ENCODE data around the gene KREMEN2. TPM values are rescaled to one million over a fixed set of nuclear protein-coding genes. Genes with fewer than 3 reads are reported as not detected.

The KREMEN2 gene
- total and polyA plus RNA-seq, 4 donors: not detected

DNA sequence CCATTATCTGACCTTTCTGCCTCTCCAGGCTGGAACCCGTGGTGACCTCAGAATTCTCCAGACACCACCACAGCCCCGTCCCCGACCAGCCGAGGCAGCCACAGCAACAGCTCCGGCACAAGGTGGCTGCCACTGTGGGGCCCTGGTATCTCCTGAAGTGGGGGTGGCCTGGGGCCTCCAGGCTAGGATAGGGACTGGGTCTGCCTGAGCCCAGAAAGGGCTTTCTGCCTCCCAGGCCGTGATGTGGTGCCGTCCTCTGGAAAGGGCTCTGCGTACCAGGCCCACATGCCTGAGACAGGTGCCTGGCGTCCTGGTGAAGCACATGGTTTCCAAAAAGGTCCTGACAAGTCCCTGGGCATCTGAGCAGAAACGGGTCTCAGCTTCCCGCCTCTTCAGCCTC, 35.3 kb upstream of the KREMEN2 start:
- peaks cover 2 to 7% (median 5%) of the 10 kb centered on the region in 4 donors for H3K4me1 ChIP-seq (ENCODE audit: control insufficient read depth in 4 of 4, insufficient read depth in 4 of 4, low read length in 3 of 4)
- WGBS: 91% methylated on average over 11 of the region's 11 CpGs
- peaks cover 0 to 16% (median 9%) of the 10 kb centered on the region in 4 donors for H3K36me3 ChIP-seq (ENCODE audit: control insufficient read depth in 4 of 4, insufficient read depth in 3 of 4, low read depth in 1 of 4, low read length in 3 of 4)
- no peak for DNase-seq (ENCODE audit: low spot score)
- H3K27ac ChIP-seq (ENCODE audit: low read depth in 1 of 2, low read length in 2 of 2): no peak overlapping the region
- H3K27me3 ChIP-seq (ENCODE audit: control insufficient read depth in 4 of 4, insufficient read depth in 4 of 4, low read length in 3 of 4): no peaks in the 10 kb centered on the region
- no peak overlapping the region for H3K9ac ChIP-seq (ENCODE audit: low read depth in 1 of 2, low read length in 2 of 2)
- TF ChIP-seq JUND (IDR thresholded peaks at IDR 0.05) (no peak), FOXA2 (IDR thresholded peaks at IDR 0.05) (no peak), HNF4G (IDR thresholded peaks at IDR 0.05) (no peak), RAD21 (IDR thresholded peaks at IDR 0.05) (no peak), RXRA (IDR thresholded peaks at IDR 0.05) (no peak), NR2F2 (IDR thresholded peaks at IDR 0.05) (no peak)
- TF ChIP-seq, protein P1, sequence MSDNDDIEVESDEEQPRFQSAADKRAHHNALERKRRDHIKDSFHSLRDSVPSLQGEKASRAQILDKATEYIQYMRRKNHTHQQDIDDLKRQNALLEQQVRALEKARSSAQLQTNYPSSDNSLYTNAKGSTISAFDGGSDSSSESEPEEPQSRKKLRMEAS (IDR thresholded peaks at IDR 0.05): no peak
- TF ChIP-seq, protein P2, sequence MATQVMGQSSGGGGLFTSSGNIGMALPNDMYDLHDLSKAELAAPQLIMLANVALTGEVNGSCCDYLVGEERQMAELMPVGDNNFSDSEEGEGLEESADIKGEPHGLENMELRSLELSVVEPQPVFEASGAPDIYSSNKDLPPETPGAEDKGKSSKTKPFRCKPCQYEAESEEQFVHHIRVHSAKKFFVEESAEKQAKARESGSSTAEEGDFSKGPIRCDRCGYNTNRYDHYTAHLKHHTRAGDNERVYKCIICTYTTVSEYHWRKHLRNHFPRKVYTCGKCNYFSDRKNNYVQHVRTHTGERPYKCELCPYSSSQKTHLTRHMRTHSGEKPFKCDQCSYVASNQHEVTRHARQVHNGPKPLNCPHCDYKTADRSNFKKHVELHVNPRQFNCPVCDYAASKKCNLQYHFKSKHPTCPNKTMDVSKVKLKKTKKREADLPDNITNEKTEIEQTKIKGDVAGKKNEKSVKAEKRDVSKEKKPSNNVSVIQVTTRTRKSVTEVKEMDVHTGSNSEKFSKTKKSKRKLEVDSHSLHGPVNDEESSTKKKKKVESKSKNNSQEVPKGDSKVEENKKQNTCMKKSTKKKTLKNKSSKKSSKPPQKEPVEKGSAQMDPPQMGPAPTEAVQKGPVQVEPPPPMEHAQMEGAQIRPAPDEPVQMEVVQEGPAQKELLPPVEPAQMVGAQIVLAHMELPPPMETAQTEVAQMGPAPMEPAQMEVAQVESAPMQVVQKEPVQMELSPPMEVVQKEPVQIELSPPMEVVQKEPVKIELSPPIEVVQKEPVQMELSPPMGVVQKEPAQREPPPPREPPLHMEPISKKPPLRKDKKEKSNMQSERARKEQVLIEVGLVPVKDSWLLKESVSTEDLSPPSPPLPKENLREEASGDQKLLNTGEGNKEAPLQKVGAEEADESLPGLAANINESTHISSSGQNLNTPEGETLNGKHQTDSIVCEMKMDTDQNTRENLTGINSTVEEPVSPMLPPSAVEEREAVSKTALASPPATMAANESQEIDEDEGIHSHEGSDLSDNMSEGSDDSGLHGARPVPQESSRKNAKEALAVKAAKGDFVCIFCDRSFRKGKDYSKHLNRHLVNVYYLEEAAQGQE (IDR thresholded peaks at IDR 0.05): no peak
- no peaks in the 10 kb centered on the region for H3K9me3 ChIP-seq (ENCODE audit: control insufficient read depth in 4 of 4, low read length in 3 of 4)
- no peak overlapping the region for H3K4me3 ChIP-seq (ENCODE audit: low read depth in 1 of 3, low read length in 3 of 3)

DNA sequence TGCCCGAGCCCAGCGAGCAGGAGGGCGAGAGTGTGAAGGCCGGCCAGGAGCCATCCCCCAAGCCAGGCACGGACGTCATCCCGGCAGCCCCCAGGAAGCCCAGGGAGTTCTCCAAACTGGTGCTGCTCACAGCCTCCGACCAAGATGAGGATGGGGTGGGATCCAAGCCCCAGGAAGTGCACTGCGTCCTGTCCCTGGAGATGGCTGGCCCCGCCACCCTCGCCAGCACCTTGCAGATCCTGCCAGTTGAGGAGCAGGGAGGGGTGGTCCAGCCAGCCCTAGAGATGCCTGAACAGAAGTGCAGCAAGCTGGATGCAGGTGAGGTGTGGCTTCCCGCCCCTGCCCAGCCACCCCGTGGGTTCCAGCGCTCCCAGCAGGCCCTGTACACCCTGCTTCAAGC, 34.4 kb upstream of the KREMEN2 start:
- H3K4me1 ChIP-seq (ENCODE audit: control insufficient read depth in 4 of 4, insufficient read depth in 4 of 4, low read length in 3 of 4): peaks cover 2 to 7% (median 5%) of the 10 kb centered on the region in 4 donors
- peaks cover 0 to 23% (median 14%) of the 10 kb centered on the region in 4 donors for H3K36me3 ChIP-seq (ENCODE audit: control insufficient read depth in 4 of 4, insufficient read depth in 3 of 4, low read depth in 1 of 4, low read length in 3 of 4)
- no peaks in the 10 kb centered on the region for H3K9me3 ChIP-seq (ENCODE audit: control insufficient read depth in 4 of 4, low read length in 3 of 4)
- 94% methylated on average over 14 of the region's 14 CpGs for WGBS
- no peak overlapping the region for H3K4me3 ChIP-seq (ENCODE audit: low read depth in 1 of 3, low read length in 3 of 3)
- H3K27ac ChIP-seq (ENCODE audit: low read depth in 1 of 2, low read length in 2 of 2): no peak overlapping the region
- no peak overlapping the region for H3K9ac ChIP-seq (ENCODE audit: low read depth in 1 of 2, low read length in 2 of 2)
- H3K27me3 ChIP-seq (ENCODE audit: control insufficient read depth in 4 of 4, insufficient read depth in 4 of 4, low read length in 3 of 4): no peaks in the 10 kb centered on the region
- no peak for DNase-seq (ENCODE audit: low spot score)
- TF ChIP-seq JUND (IDR thresholded peaks at IDR 0.05) (no peak), TAF1 (conservative IDR thresholded peaks at IDR 0.05) (no peak), HNF4A (conservative IDR thresholded peaks at IDR 0.05) (no peak), HNF4G (IDR thresholded peaks at IDR 0.05) (no peak)

DNA sequence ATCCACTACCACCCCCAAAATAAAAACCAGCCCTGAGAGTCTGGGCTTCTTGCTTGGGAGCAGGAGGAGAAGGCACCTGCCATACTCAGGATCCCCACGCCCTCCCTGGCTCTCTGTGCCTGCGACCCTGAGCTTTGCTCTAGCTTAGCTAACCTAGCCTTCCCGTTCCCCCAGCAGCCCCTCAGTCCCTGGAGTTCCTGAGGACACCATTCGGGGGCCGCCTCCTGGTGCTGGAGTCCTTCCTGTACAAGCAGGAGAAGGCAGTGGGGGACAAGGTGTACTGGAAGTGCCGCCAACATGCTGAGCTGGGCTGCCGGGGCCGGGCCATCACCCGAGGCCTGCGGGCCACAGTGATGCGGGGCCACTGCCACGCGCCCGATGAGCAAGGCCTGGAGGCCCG, 33.8 kb upstream of the KREMEN2 start:
- H3K27ac ChIP-seq (ENCODE audit: low read depth in 1 of 2, low read length in 2 of 2): no peak overlapping the region
- no peak overlapping the region for H3K4me3 ChIP-seq (ENCODE audit: low read depth in 1 of 3, low read length in 3 of 3)
- peaks cover 2 to 7% (median 5%) of the 10 kb centered on the region in 4 donors for H3K4me1 ChIP-seq (ENCODE audit: control insufficient read depth in 4 of 4, insufficient read depth in 4 of 4, low read length in 3 of 4)
- H3K36me3 ChIP-seq (ENCODE audit: control insufficient read depth in 4 of 4, insufficient read depth in 3 of 4, low read depth in 1 of 4, low read length in 3 of 4): peaks cover 0 to 26% (median 15%) of the 10 kb centered on the region in 4 donors
- WGBS: 97% methylated on average over 15 of the region's 15 CpGs
- no peak for DNase-seq (ENCODE audit: low spot score)
- no peaks in the 10 kb centered on the region for H3K27me3 ChIP-seq (ENCODE audit: control insufficient read depth in 4 of 4, insufficient read depth in 4 of 4, low read length in 3 of 4)
- H3K9ac ChIP-seq (ENCODE audit: low read depth in 1 of 2, low read length in 2 of 2): no peak overlapping the region
- no peaks in the 10 kb centered on the region for H3K9me3 ChIP-seq (ENCODE audit: control insufficient read depth in 4 of 4, low read length in 3 of 4)
- TF ChIP-seq EGR1 (IDR thresholded peaks at IDR 0.05; ENCODE audit: low read depth in 2 of 2) (no peak), FOXA2 (IDR thresholded peaks at IDR 0.05) (no peak), YY1 (IDR thresholded peaks at IDR 0.05) (no peak), TAF1 (conservative IDR thresholded peaks at IDR 0.05) (no peak), HNF4A (conservative IDR thresholded peaks at IDR 0.05) (no peak), SP1 (IDR thresholded peaks at IDR 0.05) (no peak), RAD21 (IDR thresholded peaks at IDR 0.05) (no peak), GABPA (IDR thresholded peaks at IDR 0.05 in 1 of 2, conservative IDR thresholded peaks at IDR 0.05 in 1 of 2) (no peak)
- TF ChIP-seq, protein P3, sequence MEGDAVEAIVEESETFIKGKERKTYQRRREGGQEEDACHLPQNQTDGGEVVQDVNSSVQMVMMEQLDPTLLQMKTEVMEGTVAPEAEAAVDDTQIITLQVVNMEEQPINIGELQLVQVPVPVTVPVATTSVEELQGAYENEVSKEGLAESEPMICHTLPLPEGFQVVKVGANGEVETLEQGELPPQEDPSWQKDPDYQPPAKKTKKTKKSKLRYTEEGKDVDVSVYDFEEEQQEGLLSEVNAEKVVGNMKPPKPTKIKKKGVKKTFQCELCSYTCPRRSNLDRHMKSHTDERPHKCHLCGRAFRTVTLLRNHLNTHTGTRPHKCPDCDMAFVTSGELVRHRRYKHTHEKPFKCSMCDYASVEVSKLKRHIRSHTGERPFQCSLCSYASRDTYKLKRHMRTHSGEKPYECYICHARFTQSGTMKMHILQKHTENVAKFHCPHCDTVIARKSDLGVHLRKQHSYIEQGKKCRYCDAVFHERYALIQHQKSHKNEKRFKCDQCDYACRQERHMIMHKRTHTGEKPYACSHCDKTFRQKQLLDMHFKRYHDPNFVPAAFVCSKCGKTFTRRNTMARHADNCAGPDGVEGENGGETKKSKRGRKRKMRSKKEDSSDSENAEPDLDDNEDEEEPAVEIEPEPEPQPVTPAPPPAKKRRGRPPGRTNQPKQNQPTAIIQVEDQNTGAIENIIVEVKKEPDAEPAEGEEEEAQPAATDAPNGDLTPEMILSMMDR (IDR thresholded peaks at IDR 0.05; ENCODE audit: low read depth, low read length, missing input control): no peak
- TF ChIP-seq, protein P4, sequence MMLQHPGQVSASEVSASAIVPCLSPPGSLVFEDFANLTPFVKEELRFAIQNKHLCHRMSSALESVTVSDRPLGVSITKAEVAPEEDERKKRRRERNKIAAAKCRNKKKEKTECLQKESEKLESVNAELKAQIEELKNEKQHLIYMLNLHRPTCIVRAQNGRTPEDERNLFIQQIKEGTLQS (IDR thresholded peaks at IDR 0.05): no peak
- TF ChIP-seq, protein P1 (IDR thresholded peaks at IDR 0.05): no peak
- TF ChIP-seq, protein P5, sequence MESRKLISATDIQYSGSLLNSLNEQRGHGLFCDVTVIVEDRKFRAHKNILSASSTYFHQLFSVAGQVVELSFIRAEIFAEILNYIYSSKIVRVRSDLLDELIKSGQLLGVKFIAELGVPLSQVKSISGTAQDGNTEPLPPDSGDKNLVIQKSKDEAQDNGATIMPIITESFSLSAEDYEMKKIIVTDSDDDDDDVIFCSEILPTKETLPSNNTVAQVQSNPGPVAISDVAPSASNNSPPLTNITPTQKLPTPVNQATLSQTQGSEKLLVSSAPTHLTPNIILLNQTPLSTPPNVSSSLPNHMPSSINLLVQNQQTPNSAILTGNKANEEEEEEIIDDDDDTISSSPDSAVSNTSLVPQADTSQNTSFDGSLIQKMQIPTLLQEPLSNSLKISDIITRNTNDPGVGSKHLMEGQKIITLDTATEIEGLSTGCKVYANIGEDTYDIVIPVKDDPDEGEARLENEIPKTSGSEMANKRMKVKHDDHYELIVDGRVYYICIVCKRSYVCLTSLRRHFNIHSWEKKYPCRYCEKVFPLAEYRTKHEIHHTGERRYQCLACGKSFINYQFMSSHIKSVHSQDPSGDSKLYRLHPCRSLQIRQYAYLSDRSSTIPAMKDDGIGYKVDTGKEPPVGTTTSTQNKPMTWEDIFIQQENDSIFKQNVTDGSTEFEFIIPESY (IDR thresholded peaks at IDR 0.05): no peak
